SK-N-SH (cell line): ENCODE results near the gene TSPAN7.

Source experiments
- MXI1 ChIP-seq: IDR thresholded peaks from 2 replicates; pipeline ENCODE4 v1.6.1; 2012; ENCODE audit warnings: mild to moderate bottlenecking, low read depth, low read length, improper control_type of control experiment
- NRF1 ChIP-seq: IDR thresholded peaks from 2 replicates; pipeline ENCODE4 v1.6.1; 2012; ENCODE audit warnings: low read depth, mild to moderate bottlenecking, low read length

GRCh38 chrX:38701073-38701472 lies 139.7 kb downstream of the TSPAN7 start:
- no peak for TF ChIP-seq NRF1
- TF ChIP-seq MXI1 = no peak
